GM10266 (cell line): ENCODE data around the gene FKBP1B.
A peak's percentile ranks its signal among the peaks of the same experiment; 100 is the strongest.

Source experiments
- DNase-seq: peaks from one replicate; pipeline ENCODE4 v3.0.0; 2012; ENCODE audit errors: extremely low spot score
- CTCF ChIP-seq: IDR thresholded peaks from 2 replicates; pipeline ENCODE4 v1.5.1; 2012; ENCODE audit warnings: mild to moderate bottlenecking, low read depth; ENCODE audit not compliant: control insufficient read depth, insufficient read depth; ENCODE audit errors: missing control alignments

FKBP1B gene

GRCh38 chr2:24049485-24050021, at the start of gene FKBP1B:
FKBP1B (plus strand) TSS chr2:24049741; CDS start chr2:24049850, 109 bp downstream.
- peak; percentile 79 for DNase-seq
- no peak for TF ChIP-seq CTCF

- no peak for TF ChIP-seq CTCF
- DNase-seq, result no peak
Measured at GRCh38 chr2:24007693-24008092, 41.8 kb upstream of the FKBP1B start.

- TF ChIP-seq CTCF, result no peak
- DNase-seq, result no peak
Measured at GRCh38 chr2:24008672-24009366, 40.7 kb upstream of the FKBP1B start.

- TF ChIP-seq CTCF, result no peak
- no peak for DNase-seq
Measured at GRCh38 chr2:24009367-24009679, 40.2 kb upstream of the FKBP1B start.

GRCh38 chr2:24009680-24010476, 39.7 kb upstream of the FKBP1B start, which contains the start of gene MFSD2B:
MFSD2B (plus strand) TSS chr2:24010085; CDS start chr2:24010097, 12 bp downstream.
- peak; percentile 57 for DNase-seq
- no peak for TF ChIP-seq CTCF

- no peak for TF ChIP-seq CTCF
Measured at GRCh38 chr2:24010477-24011249, 38.9 kb upstream of the FKBP1B start.

More at GRCh38 chr2:24010477-24011249, 38.9 kb upstream of the FKBP1B start:
- peak; percentile 40 for DNase-seq
